H9 (cell line): ENCODE results near the gene SMR3A. TPM values are rescaled to one million over a fixed set of nuclear protein-coding genes. Genes with fewer than 3 reads are reported as not detected.

Source experiments
- DNase-seq: peaks from one replicate; pipeline ENCODE4 v3.0.0-alpha.2; 2017
- H2AFZ ChIP-seq: one replicate; pipeline ENCODE4 v1.6.1; 2013; ENCODE audit warnings: mild to moderate bottlenecking, low read length, control low read depth, moderate library complexity
- H2AK5ac ChIP-seq: 2 replicates; pipeline ENCODE4 v1.6.1; 2013; ENCODE audit warnings: low read length, control low read depth, mixed read lengths; ENCODE audit not compliant: insufficient read length
- H2BK120ac ChIP-seq: one replicate; pipeline ENCODE4 v1.6.1; 2013; ENCODE audit warnings: low read depth, mild to moderate bottlenecking, low read length, control low read depth, inconsistent platforms; ENCODE audit not compliant: poor library complexity, severe bottlenecking
- H2BK12ac ChIP-seq: 2 replicates; pipeline ENCODE4 v1.6.1; 2013; ENCODE audit warnings: low read length, control low read depth, mixed read lengths, low read depth; ENCODE audit not compliant: insufficient read length
- H2BK15ac ChIP-seq: 2 replicates; pipeline ENCODE4 v1.6.1; 2013; ENCODE audit warnings: low read depth, low read length, control low read depth
- H2BK20ac ChIP-seq: one replicate; pipeline ENCODE4 v1.6.1; 2013; ENCODE audit warnings: low read depth, mild to moderate bottlenecking, low read length, control low read depth, inconsistent platforms; ENCODE audit not compliant: poor library complexity, severe bottlenecking
- H2BK5ac ChIP-seq: 2 replicates; pipeline ENCODE4 v1.6.1; 2013; ENCODE audit warnings: low read length, control low read depth, mixed read lengths; ENCODE audit not compliant: insufficient read length
- H3K14ac ChIP-seq: 2 replicates; pipeline ENCODE4 v1.6.1; 2013; ENCODE audit warnings: low read length, control low read depth; ENCODE audit not compliant: insufficient read depth
- H3K18ac ChIP-seq: 2 replicates; pipeline ENCODE4 v1.6.1; 2013; ENCODE audit warnings: low read depth, mild to moderate bottlenecking, mixed read lengths, low read length, control low read depth; ENCODE audit not compliant: insufficient read length
- H3K23ac ChIP-seq: 2 replicates; pipeline ENCODE4 v1.6.1; 2013; ENCODE audit warnings: low read length, control low read depth, mixed read lengths, low read depth; ENCODE audit not compliant: insufficient read length
- H3K23me2 ChIP-seq: 2 replicates; pipeline ENCODE4 v1.6.1; 2013; ENCODE audit warnings: low read depth, mild to moderate bottlenecking, mixed read lengths, low read length, control low read depth; ENCODE audit not compliant: insufficient read length, poor library complexity, severe bottlenecking
- H3K27ac ChIP-seq: 2 replicates; pipeline ENCODE4 v1.5.1; 2013; ENCODE audit warnings: low read length, control low read depth, mixed read lengths, low read depth; ENCODE audit not compliant: insufficient read length
- H3K27me3 ChIP-seq: 2 replicates; pipeline ENCODE4 v1.6.1; 2013; ENCODE audit warnings: low read length, control low read depth, inconsistent platforms; ENCODE audit not compliant: insufficient read depth
- H3K4ac ChIP-seq: 2 replicates; pipeline ENCODE4 v1.6.1; 2013; ENCODE audit warnings: low read depth, mild to moderate bottlenecking, control low read depth, inconsistent platforms, low read length, moderate library complexity
- H3K4me1 ChIP-seq: 2 replicates; pipeline ENCODE4 v1.6.1; 2013; ENCODE audit warnings: low read length, control low read depth, inconsistent platforms; ENCODE audit not compliant: insufficient read depth
- H3K4me2 ChIP-seq: 2 replicates; pipeline ENCODE4 v1.6.1; 2013; ENCODE audit warnings: low read length, control low read depth, mixed read lengths; ENCODE audit not compliant: insufficient read length, insufficient read depth
- H3K56ac ChIP-seq: 2 replicates; pipeline ENCODE4 v1.6.1; 2013; ENCODE audit warnings: low read depth, mild to moderate bottlenecking, mixed read lengths, low read length, control low read depth; ENCODE audit not compliant: insufficient read length
- H3K79me1 ChIP-seq: 2 replicates; pipeline ENCODE4 v1.6.1; 2013; ENCODE audit warnings: low read depth, mild to moderate bottlenecking, moderate library complexity, low read length, control low read depth, inconsistent platforms; ENCODE audit not compliant: insufficient read depth, poor library complexity, severe bottlenecking
- H3K79me2 ChIP-seq: 2 replicates; pipeline ENCODE4 v1.6.1; 2013; ENCODE audit warnings: low read length, control low read depth, inconsistent platforms; ENCODE audit not compliant: insufficient read depth
- H3K9ac ChIP-seq: 2 replicates; pipeline ENCODE4 v1.6.1; 2013; ENCODE audit warnings: low read length, control low read depth, mixed read lengths; ENCODE audit not compliant: insufficient read length; ENCODE audit errors: extremely low read depth
- H3K9me3 ChIP-seq: one replicate; pipeline ENCODE4 v1.6.1; 2013; ENCODE audit warnings: low read depth, low read length, inconsistent platforms; ENCODE audit not compliant: control insufficient read depth
- H3T11ph ChIP-seq: one replicate; pipeline ENCODE4 v1.6.1; 2013; ENCODE audit warnings: mild to moderate bottlenecking, low read length, control low read depth, inconsistent platforms
- H4K20me1 ChIP-seq: one replicate; pipeline ENCODE4 v1.6.1; 2013; ENCODE audit not compliant: control insufficient read depth, insufficient read length, insufficient read depth
- H4K5ac ChIP-seq: 2 replicates; pipeline ENCODE4 v1.6.1; 2013; ENCODE audit warnings: low read depth, mild to moderate bottlenecking, mixed read lengths, low read length, control low read depth; ENCODE audit not compliant: insufficient read length
- H4K8ac ChIP-seq: replicated peaks from 2 replicates; pipeline ENCODE4 v1.6.1; 2013; ENCODE audit warnings: low read length, control low read depth, mixed read lengths, low read depth; ENCODE audit not compliant: insufficient read length
- H4K91ac ChIP-seq: 2 replicates; pipeline ENCODE4 v1.6.1; 2013; ENCODE audit warnings: low read depth, mild to moderate bottlenecking, moderate library complexity, mixed read lengths, low read length, control low read depth; ENCODE audit not compliant: insufficient read length
- H3K27ac Mint-ChIP-seq, 3 experiments: 2 replicates in 2 of 3; 3 replicates in 1 of 3; pipeline ENCODE4 v1.8.0; 2020 to 2021; ENCODE audit warnings: mixed read lengths in 3 of 3, mild to moderate bottlenecking in 1 of 3, moderate library complexity in 1 of 3
- H3K27me3 Mint-ChIP-seq: 2 replicates; pipeline ENCODE4 v1.8.0; 2021; ENCODE audit warnings: low read depth, mild to moderate bottlenecking, moderate library complexity, mixed read lengths
- H3K36me3 Mint-ChIP-seq, 3 experiments: 2 replicates in 2 of 3; 3 replicates in 1 of 3; pipeline ENCODE4 v1.8.0; 2020 to 2021; ENCODE audit warnings: low read depth in 3 of 3, mixed read lengths in 3 of 3; ENCODE audit not compliant: insufficient read depth in 1 of 3
- H3K4me1 Mint-ChIP-seq, 2 experiments: 2 replicates each; pipeline ENCODE4 v1.8.0; 2020; ENCODE audit warnings: mixed read lengths in 2 of 2
- H3K4me3 Mint-ChIP-seq, 2 experiments: 2 replicates in 1 of 2; 3 replicates in 1 of 2; pipeline ENCODE4 v1.8.0; 2020 to 2021; ENCODE audit warnings: mild to moderate bottlenecking in 2 of 2, mixed read lengths in 2 of 2, moderate library complexity in 1 of 2
- H3K9me3 Mint-ChIP-seq, 2 experiments: 2 replicates in 1 of 2; 3 replicates in 1 of 2; pipeline ENCODE4 v1.8.0; 2020; ENCODE audit warnings: mild to moderate bottlenecking in 2 of 2, mixed read lengths in 2 of 2, moderate library complexity in 1 of 2
- CTCF ChIP-seq: fragments of 200-600 bp; sonication (generic); conservative IDR thresholded peaks from 3 replicates; pipeline ENCODE4 v1.8.0; 2021; ENCODE audit warnings: antibody characterized with exemption, mild to moderate bottlenecking
- WGBS: extraction: QIAGEN DNeasy Blood & Tissue Kit; methylation state at CpG from one replicate; pipeline ENCODE4 v1.1.7; 2013; ENCODE audit warnings: missing lambda C conversion rate, low lambda C conversion rate, mixed read lengths; ENCODE audit not compliant: insufficient read length; ENCODE audit errors: extremely low coverage; 5-methylcytosine and 5-hydroxymethylcytosine counted together
- total RNA-seq: library from RNA; stranded (reverse); gene quantifications from 2 replicates; pipeline ENCODE4 v1.2.1, GENCODE V29; 2021

SMR3A gene
- total RNA-seq, 1 experiment from 2014 or later: not detected

GRCh38 chr4:70326052-70326451 lies 34.5 kb upstream of the SMR3A start:
- Histone ChIP-seq H4K91ac (no peak overlapping the region), H3K4ac (no peak overlapping the region), H2BK20ac (no peak overlapping the region), H4K5ac (no peak overlapping the region), H3K79me1 (no peaks in the 10 kb centered on the region), H3K18ac (no peak overlapping the region), H2AFZ (no peak overlapping the region), H3K9ac (no peak overlapping the region), H3K79me2 (no peaks in the 10 kb centered on the region), H3K14ac (no peak overlapping the region), H4K8ac (no peak overlapping the region), H2AK5ac (no peak overlapping the region), H3K27me3 (no peaks in the 10 kb centered on the region), H2BK5ac (no peak overlapping the region), H2BK12ac (no peak overlapping the region), H3K4me1 (no peaks in the 10 kb centered on the region), H4K20me1 (no peaks in the 10 kb centered on the region), H3K23ac (no peak overlapping the region), H3K23me2 (no peaks in the 10 kb centered on the region), H3K56ac (no peak overlapping the region), H3T11ph (no peak overlapping the region), H3K27ac (no peak overlapping the region), H2BK15ac (no peak overlapping the region), H3K4me2 (no peak overlapping the region), H3K9me3 (no peaks in the 10 kb centered on the region), H2BK120ac (no peak overlapping the region)
- H3K4me3 Mint-ChIP-seq: no peak overlapping the region
- DNase-seq: no peak
- no CpG with 5 or more reads among the region's 2 CpGs for WGBS
- H3K4me1 Mint-ChIP-seq: no peaks in the 10 kb centered on the region
- H3K27me3 Mint-ChIP-seq: no peaks in the 10 kb centered on the region
- no peak for TF ChIP-seq CTCF
- peaks cover 0 to 4% (median 3%) of the 10 kb centered on the region in 3 experiments; a peak in 3 of 7 replicates for H3K36me3 Mint-ChIP-seq
- H3K9me3 Mint-ChIP-seq: peaks cover 10 to 11% of the 10 kb centered on the region in 2 experiments; a peak in 4 of 5 replicates
- H3K27ac Mint-ChIP-seq: no peak overlapping the region
